GM23338 (cell line): ENCODE data around the gene CRISPLD2. TPM values are rescaled to one million over a fixed set of nuclear protein-coding genes. Genes with fewer than 3 reads are reported as not detected.

Experiments used
- ATAC-seq: fragments of 200-7000 bp; cut with Tn5 transposase; 3 replicates; pipeline ENCODE4 v1.9.1; 2020
- DNase-seq: peaks from one replicate; pipeline ENCODE4 v3.0.0-alpha.2; 2015; ENCODE audit warnings: low spot score
- H2AFZ ChIP-seq: fragments of 200-600 bp; sonication (generic); 2 replicates; pipeline ENCODE4 v1.8.0; 2016; ENCODE audit warnings: antibody characterized with exemption, mild to moderate bottlenecking, moderate library complexity
- H3F3A ChIP-seq: fragments of 200-600 bp; sonication (generic); replicated peaks from 2 replicates; pipeline ENCODE4 v1.8.0; 2017; ENCODE audit warnings: antibody characterized with exemption, mixed run types, low read depth
- H3K27ac ChIP-seq: fragments of 200-600 bp; sonication (generic); 2 replicates; pipeline ENCODE4 v1.6.1; 2016; ENCODE audit warnings: low read depth
- H3K27me3 ChIP-seq: fragments of 200-600 bp; sonication (generic); 2 replicates; pipeline ENCODE4 v1.8.0; 2016; ENCODE audit warnings: mild to moderate bottlenecking, mixed run types, moderate library complexity; ENCODE audit not compliant: insufficient read depth
- H3K36me3 ChIP-seq: fragments of 200-600 bp; sonication (generic); 2 replicates; pipeline ENCODE4 v1.8.0; 2016; ENCODE audit warnings: mild to moderate bottlenecking; ENCODE audit not compliant: insufficient read depth
- H3K4me1 ChIP-seq: fragments of 200-600 bp; sonication (generic); 2 replicates; pipeline ENCODE4 v1.8.0; 2016; ENCODE audit warnings: mild to moderate bottlenecking, moderate library complexity; ENCODE audit not compliant: insufficient read depth
- H3K4me2 ChIP-seq: fragments of 200-600 bp; sonication (generic); 2 replicates; pipeline ENCODE4 v1.7.1; 2017; ENCODE audit warnings: mixed run types
- H3K4me3 ChIP-seq: fragments of 200-600 bp; sonication (generic); 2 replicates; pipeline ENCODE4 v1.6.1; 2016; ENCODE audit warnings: mixed run types
- H3K79me2 ChIP-seq: fragments of 200-600 bp; sonication (generic); replicated peaks from 2 replicates; pipeline ENCODE4 v1.8.0; 2017; ENCODE audit warnings: mild to moderate bottlenecking; ENCODE audit not compliant: insufficient read depth
- H3K9me2 ChIP-seq: fragments of 200-600 bp; sonication (generic); 2 replicates; pipeline ENCODE4 v1.8.0; 2017; ENCODE audit not compliant: insufficient read depth
- H4K20me1 ChIP-seq: fragments of 200-600 bp; sonication (generic); replicated peaks from 2 replicates; pipeline ENCODE4 v1.8.0; 2017; ENCODE audit warnings: mild to moderate bottlenecking; ENCODE audit not compliant: insufficient read depth
- H3K27ac Mint-ChIP-seq: 2 replicates; pipeline ENCODE4 v1.8.0; 2020; ENCODE audit warnings: inconsistent platforms, mild to moderate bottlenecking, moderate library complexity, mixed read lengths
- H3K27me3 Mint-ChIP-seq: 3 replicates; pipeline ENCODE4 v1.8.0; 2022; ENCODE audit warnings: low read depth, mild to moderate bottlenecking, moderate library complexity, mixed read lengths, inconsistent platforms; ENCODE audit not compliant: insufficient read depth, poor library complexity
- H3K36me3 Mint-ChIP-seq: 3 replicates; pipeline ENCODE4 v1.8.0; 2021; ENCODE audit warnings: low read depth, mild to moderate bottlenecking, inconsistent platforms, moderate library complexity, mixed read lengths
- H3K4me1 Mint-ChIP-seq: 3 replicates; pipeline ENCODE4 v1.8.0; 2020; ENCODE audit warnings: mild to moderate bottlenecking, inconsistent platforms, mixed read lengths
- H3K4me3 Mint-ChIP-seq: 3 replicates; pipeline ENCODE4 v1.8.0; 2021; ENCODE audit warnings: moderate library complexity, mild to moderate bottlenecking, inconsistent platforms, mixed read lengths
- H3K9me3 Mint-ChIP-seq: 3 replicates; pipeline ENCODE4 v1.8.0; 2020; ENCODE audit warnings: moderate library complexity, mild to moderate bottlenecking, inconsistent platforms, mixed read lengths
- CREB1 ChIP-seq: fragments of 250-450 bp; sonication (Bioruptor Pico); IDR thresholded peaks from 2 replicates; pipeline ENCODE4 v1.5.0; 2020; ENCODE audit warnings: low read depth, mild to moderate bottlenecking, moderate library complexity
- EZH2 ChIP-seq: fragments of 200-600 bp; sonication (generic); IDR thresholded peaks from one replicate; pipeline ENCODE4 v1.8.0; 2017; ENCODE audit warnings: antibody characterized with exemption, mild to moderate bottlenecking, low read depth; ENCODE audit not compliant: unreplicated experiment
- EZH2phosphoT487 ChIP-seq: fragments of 200-600 bp; sonication (generic); IDR thresholded peaks from one replicate; pipeline ENCODE4 v1.8.1; 2018; ENCODE audit warnings: antibody characterized with exemption; ENCODE audit not compliant: unreplicated experiment
- JUNB ChIP-seq: IDR thresholded peaks from one replicate; pipeline ENCODE4 v1.6.1; 2016; ENCODE audit warnings: antibody characterized with exemption; ENCODE audit not compliant: unreplicated experiment
- NANOG ChIP-seq: IDR thresholded peaks from 2 replicates; pipeline ENCODE4 v1.6.1; 2016; ENCODE audit warnings: antibody characterized with exemption, borderline replicate concordance
- POLR2AphosphoS5 ChIP-seq: IDR thresholded peaks from 2 replicates; pipeline ENCODE4 v1.6.1; 2016; ENCODE audit warnings: antibody characterized with exemption, low read depth
- STAT1 ChIP-seq: IDR thresholded peaks from one replicate; pipeline ENCODE4 v1.6.1; 2016; ENCODE audit warnings: antibody characterized with exemption; ENCODE audit not compliant: unreplicated experiment
- ZNF114 ChIP-seq: fragments of 250-450 bp; sonication (Bioruptor Pico); IDR thresholded peaks from 2 replicates; pipeline ENCODE4 v1.5.0; 2020; ENCODE audit warnings: mild to moderate bottlenecking, moderate library complexity
- polyA plus RNA-seq: library from polyadenylated mRNA; unstranded; fragments of >200 nt; fragmentation: Nextera tagmentation; extraction: Ambion mirVana; gene quantifications from 2 replicates; pipeline ENCODE4 v1.2.1, GENCODE V29; 2016
- total RNA-seq: library from RNA; depleted of rRNA; stranded (reverse); fragments of >200 nt; shearing (Covaris generic); gene quantifications from 2 replicates; pipeline ENCODE4 v1.2.3, GENCODE V29; 2014
- TF ChIP-seq, protein P1 (sequence below), 2 experiments: fragments of 200-600 bp in 1 of 2; sonication (generic) in 1 of 2; conservative IDR thresholded peaks; 2 replicates each; pipeline versions ENCODE4 v1.5.1 to v1.6.1; 2016 to 2017; ENCODE audit warnings: antibody characterized with exemption in 2 of 2, low read depth in 2 of 2, mild to moderate bottlenecking in 2 of 2, moderate library complexity in 1 of 2
- TF ChIP-seq, protein P2 (sequence below): IDR thresholded peaks from 2 replicates; pipeline ENCODE4 v1.6.1; 2016; ENCODE audit warnings: antibody characterized with exemption
- TF ChIP-seq, protein P3 (sequence below): fragments of 250-450 bp; sonication (Bioruptor Pico); IDR thresholded peaks from 2 replicates; pipeline ENCODE4 v1.5.0; 2020; ENCODE audit warnings: mild to moderate bottlenecking, moderate library complexity

The CRISPLD2 gene
- total and polyA plus RNA-seq, 2 experiments from 2014 or later = 2.6 to 8.3 TPM

DNA sequence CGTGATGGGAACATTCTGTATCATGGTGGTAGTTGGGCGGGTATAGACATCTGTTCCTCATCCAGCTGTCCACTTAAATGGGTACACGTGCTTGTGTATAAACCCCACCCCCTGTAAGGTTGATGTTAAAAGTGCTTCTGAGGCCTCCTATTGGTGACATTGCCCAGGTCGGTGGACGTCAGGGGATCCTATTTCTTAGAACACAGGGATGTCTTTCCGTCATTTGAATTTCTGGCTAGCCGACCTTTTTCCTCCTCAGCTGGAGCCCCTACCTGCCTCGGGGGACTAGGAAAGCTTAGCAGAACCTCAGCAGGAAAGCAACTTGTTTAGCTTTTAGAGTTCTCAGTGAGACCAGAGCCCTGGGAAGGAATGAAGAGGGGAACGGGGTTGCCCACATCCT, 16.6 kb upstream of the CRISPLD2 start:
- H3K27ac ChIP-seq = no peak overlapping the region
- Mint-ChIP-seq H3K4me1 (peaks cover 4% of the 10 kb centered on the region; the same call in 1 of the 3 replicates), H3K27me3 (peaks cover 10% of the 10 kb centered on the region), H3K27ac (no peak overlapping the region), H3K4me3 (no peak overlapping the region), H3K36me3 (no peaks in the 10 kb centered on the region), H3K9me3 (peaks cover 8% of the 10 kb centered on the region; the same call in 2 of the 3 replicates)
- H3K27me3 ChIP-seq = no peaks in the 10 kb centered on the region
- TF ChIP-seq, protein P1, sequence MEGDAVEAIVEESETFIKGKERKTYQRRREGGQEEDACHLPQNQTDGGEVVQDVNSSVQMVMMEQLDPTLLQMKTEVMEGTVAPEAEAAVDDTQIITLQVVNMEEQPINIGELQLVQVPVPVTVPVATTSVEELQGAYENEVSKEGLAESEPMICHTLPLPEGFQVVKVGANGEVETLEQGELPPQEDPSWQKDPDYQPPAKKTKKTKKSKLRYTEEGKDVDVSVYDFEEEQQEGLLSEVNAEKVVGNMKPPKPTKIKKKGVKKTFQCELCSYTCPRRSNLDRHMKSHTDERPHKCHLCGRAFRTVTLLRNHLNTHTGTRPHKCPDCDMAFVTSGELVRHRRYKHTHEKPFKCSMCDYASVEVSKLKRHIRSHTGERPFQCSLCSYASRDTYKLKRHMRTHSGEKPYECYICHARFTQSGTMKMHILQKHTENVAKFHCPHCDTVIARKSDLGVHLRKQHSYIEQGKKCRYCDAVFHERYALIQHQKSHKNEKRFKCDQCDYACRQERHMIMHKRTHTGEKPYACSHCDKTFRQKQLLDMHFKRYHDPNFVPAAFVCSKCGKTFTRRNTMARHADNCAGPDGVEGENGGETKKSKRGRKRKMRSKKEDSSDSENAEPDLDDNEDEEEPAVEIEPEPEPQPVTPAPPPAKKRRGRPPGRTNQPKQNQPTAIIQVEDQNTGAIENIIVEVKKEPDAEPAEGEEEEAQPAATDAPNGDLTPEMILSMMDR (conservative IDR thresholded peaks at IDR 0.05; ENCODE audit: low read depth in 2 of 2) = 0 out of 4 replicates have a peak, but pooled peaks of 1 of the 2 experiments have one; percentile 6
- TF ChIP-seq EZH2phosphoT487 = no peak
- no peaks in the 10 kb centered on the region for H3K4me1 ChIP-seq
- no peaks in the 10 kb centered on the region for H4K20me1 ChIP-seq
- H3K4me3 ChIP-seq = no peak overlapping the region
- H2AFZ ChIP-seq = peak overlapping the region; percentile 47
- H3F3A ChIP-seq = no peaks in the 10 kb centered on the region
- no peaks in the 10 kb centered on the region for H3K9me2 ChIP-seq
- no peak overlapping the region for H3K4me2 ChIP-seq
- DNase-seq (no peak), ATAC-seq (no peak; the same call in 2 of the 3 replicates)
- H3K79me2 ChIP-seq = no peaks in the 10 kb centered on the region
- no peaks in the 10 kb centered on the region for H3K36me3 ChIP-seq

DNA sequence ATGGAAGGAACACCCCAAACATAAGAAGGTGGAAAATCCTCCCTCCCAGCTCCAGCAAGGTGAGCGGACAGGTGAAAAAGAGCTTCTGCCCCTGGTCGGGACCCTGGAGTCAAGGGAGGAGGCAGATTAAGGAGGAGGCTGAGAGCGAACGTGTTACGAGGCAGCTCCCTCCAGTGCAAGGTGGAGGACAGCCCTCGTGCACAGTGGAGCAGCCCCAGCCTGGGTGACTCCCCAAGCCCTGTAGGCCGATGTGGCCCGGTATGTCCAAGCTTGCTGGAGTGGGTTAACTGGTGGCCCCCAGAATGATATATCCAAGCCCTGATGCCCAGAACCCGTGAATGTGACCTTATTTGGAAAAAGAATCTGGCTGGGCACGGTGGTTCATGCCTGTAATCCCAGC, 15.5 kb upstream of the CRISPLD2 start:
- Mint-ChIP-seq H3K27ac (no peak overlapping the region), H3K27me3 (peaks cover 8% of the 10 kb centered on the region), H3K4me3 (no peak overlapping the region), H3K9me3 (peaks cover 8% of the 10 kb centered on the region; the same call in 2 of the 3 replicates), H3K36me3 (no peaks in the 10 kb centered on the region), H3K4me1 (peaks cover 4% of the 10 kb centered on the region; the same call in 1 of the 3 replicates)
- Histone ChIP-seq H3K4me3 (no peak overlapping the region), H3F3A (no peaks in the 10 kb centered on the region), H3K79me2 (no peaks in the 10 kb centered on the region), H3K36me3 (no peaks in the 10 kb centered on the region), H3K9me2 (no peaks in the 10 kb centered on the region), H3K27ac (no peak overlapping the region), H3K27me3 (no peaks in the 10 kb centered on the region), H3K4me1 (no peaks in the 10 kb centered on the region), H4K20me1 (no peaks in the 10 kb centered on the region), H3K4me2 (no peak overlapping the region), H2AFZ (no peak overlapping the region)
- ATAC-seq (no peak), DNase-seq (no peak)
- TF ChIP-seq EZH2 (no peak), NANOG (no peak), STAT1 (no peak), EZH2phosphoT487 (no peak), POLR2AphosphoS5 (no peak), ZNF114 (CRISPR knock-in tag) (no peak), CREB1 (CRISPR knock-in tag) (no peak), JUNB (no peak)
- TF ChIP-seq, protein P2, sequence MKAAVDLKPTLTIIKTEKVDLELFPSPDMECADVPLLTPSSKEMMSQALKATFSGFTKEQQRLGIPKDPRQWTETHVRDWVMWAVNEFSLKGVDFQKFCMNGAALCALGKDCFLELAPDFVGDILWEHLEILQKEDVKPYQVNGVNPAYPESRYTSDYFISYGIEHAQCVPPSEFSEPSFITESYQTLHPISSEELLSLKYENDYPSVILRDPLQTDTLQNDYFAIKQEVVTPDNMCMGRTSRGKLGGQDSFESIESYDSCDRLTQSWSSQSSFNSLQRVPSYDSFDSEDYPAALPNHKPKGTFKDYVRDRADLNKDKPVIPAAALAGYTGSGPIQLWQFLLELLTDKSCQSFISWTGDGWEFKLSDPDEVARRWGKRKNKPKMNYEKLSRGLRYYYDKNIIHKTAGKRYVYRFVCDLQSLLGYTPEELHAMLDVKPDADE = no peak
- TF ChIP-seq, protein P1 (conservative IDR thresholded peaks at IDR 0.05; ENCODE audit: low read depth in 2 of 2) = no peak
- TF ChIP-seq, protein P3, sequence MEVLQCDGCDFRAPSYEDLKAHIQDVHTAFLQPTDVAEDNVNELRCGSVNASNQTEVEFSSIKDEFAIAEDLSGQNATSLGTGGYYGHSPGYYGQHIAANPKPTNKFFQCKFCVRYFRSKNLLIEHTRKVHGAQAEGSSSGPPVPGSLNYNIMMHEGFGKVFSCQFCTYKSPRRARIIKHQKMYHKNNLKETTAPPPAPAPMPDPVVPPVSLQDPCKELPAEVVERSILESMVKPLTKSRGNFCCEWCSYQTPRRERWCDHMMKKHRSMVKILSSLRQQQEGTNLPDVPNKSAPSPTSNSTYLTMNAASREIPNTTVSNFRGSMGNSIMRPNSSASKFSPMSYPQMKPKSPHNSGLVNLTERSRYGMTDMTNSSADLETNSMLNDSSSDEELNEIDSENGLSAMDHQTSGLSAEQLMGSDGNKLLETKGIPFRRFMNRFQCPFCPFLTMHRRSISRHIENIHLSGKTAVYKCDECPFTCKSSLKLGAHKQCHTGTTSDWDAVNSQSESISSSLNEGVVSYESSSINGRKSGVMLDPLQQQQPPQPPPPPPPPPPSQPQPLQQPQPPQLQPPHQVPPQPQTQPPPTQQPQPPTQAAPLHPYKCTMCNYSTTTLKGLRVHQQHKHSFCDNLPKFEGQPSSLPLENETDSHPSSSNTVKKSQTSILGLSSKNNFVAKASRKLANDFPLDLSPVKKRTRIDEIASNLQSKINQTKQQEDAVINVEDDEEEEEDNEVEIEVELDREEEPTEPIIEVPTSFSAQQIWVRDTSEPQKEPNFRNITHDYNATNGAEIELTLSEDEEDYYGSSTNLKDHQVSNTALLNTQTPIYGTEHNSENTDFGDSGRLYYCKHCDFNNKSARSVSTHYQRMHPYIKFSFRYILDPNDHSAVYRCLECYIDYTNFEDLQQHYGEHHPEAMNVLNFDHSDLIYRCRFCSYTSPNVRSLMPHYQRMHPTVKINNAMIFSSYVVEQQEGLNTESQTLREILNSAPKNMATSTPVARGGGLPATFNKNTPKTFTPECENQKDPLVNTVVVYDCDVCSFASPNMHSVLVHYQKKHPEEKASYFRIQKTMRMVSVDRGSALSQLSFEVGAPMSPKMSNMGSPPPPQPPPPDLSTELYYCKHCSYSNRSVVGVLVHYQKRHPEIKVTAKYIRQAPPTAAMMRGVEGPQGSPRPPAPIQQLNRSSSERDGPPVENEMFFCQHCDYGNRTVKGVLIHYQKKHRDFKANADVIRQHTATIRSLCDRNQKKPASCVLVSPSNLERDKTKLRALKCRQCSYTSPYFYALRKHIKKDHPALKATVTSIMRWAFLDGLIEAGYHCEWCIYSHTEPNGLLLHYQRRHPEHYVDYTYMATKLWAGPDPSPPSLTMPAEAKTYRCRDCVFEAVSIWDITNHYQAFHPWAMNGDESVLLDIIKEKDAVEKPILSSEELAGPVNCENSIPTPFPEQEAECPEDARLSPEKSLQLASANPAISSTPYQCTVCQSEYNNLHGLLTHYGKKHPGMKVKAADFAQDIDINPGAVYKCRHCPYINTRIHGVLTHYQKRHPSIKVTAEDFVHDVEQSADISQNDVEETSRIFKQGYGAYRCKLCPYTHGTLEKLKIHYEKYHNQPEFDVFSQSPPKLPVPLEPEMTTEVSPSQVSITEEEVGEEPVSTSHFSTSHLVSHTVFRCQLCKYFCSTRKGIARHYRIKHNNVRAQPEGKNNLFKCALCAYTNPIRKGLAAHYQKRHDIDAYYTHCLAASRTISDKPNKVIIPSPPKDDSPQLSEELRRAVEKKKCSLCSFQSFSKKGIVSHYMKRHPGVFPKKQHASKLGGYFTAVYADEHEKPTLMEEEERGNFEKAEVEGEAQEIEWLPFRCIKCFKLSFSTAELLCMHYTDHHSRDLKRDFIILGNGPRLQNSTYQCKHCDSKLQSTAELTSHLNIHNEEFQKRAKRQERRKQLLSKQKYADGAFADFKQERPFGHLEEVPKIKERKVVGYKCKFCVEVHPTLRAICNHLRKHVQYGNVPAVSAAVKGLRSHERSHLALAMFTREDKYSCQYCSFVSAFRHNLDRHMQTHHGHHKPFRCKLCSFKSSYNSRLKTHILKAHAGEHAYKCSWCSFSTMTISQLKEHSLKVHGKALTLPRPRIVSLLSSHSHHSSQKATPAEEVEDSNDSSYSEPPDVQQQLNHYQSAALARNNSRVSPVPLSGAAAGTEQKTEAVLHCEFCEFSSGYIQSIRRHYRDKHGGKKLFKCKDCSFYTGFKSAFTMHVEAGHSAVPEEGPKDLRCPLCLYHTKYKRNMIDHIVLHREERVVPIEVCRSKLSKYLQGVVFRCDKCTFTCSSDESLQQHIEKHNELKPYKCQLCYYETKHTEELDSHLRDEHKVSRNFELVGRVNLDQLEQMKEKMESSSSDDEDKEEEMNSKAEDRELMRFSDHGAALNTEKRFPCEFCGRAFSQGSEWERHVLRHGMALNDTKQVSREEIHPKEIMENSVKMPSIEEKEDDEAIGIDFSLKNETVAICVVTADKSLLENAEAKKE (CRISPR knock-in tag) = no peak
